ENCODE measurements around the gene C11orf68.

C11orf68 gene

DNA sequence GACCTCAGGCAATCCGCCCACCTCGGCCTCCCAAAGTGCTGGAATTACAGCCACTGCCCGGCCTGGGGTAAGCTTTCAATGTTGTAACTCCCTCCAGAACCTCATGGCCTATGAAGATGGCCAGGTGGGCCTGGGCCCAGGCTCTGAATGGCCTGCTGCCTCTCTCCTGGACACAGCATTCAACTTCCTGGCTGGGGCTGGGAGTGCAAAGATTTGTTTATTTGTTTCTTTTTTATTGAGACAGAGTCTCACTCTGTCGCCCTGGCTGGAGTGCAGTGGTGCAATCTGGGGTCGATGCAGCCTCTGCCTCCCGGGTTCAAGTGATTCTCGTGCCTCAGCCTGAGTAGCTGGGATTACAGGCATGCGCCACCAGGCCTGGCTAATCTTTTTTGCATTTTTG is 25.9 kb upstream of the C11orf68 start:
- no peak for DNase-seq (ENCODE audit: low spot score)

DNA sequence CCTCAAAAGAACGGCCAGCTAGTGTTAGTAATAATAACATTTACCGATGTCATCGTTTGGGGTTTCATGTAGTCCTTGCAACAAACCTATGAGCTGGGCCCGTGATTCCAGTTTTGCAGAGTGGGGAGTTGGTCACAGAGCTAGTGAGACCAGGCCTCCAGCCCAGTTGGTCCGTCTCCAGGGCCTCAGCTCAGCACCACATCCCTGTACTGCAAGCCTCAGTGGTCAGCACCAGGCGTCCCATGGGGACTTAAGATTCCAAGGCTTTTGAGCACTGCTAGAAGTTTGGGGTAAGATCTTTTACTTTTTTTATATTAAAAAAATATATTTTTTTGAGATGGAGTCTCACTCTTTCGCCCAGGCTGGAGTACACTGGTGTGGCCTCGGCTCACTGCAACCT is 25.3 kb upstream of the C11orf68 start:
- no peak for DNase-seq (ENCODE audit: low spot score)

- DNase-seq (ENCODE audit: low spot score), result no peak
Measured at GRCh38 chr11:65942531-65942930, 23.7 kb upstream of the C11orf68 start.

DNA sequence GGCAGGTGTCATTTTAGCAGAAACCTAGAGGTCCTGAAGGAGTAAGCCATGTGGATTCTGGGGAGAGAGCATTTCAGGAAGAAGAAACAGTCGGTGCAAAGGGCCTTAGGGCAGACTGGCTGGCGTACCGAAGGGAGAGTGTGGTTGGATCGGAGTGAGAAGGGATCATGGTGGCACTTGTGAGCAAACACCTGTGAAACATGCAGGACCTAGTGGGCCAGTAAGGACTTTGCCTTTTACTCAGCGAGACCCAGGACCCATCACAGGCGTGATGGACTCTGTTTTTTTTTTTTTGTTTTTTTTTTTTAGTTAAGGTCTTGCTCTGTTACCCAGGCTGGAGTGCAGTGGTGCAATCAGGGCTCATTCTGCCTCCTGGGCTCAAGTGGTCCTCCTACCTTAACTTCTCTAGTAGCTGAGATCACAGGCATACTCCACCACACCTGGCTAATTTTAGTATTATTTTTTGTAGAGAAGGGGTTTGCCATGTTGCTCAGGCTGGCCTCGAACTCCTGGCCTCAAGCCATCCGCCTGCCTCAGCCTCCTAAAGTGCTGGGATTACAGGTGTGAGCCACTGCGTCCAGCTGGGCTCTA is 23.0 kb upstream of the C11orf68 start:
- no peak for DNase-seq (ENCODE audit: low spot score)

DNA sequence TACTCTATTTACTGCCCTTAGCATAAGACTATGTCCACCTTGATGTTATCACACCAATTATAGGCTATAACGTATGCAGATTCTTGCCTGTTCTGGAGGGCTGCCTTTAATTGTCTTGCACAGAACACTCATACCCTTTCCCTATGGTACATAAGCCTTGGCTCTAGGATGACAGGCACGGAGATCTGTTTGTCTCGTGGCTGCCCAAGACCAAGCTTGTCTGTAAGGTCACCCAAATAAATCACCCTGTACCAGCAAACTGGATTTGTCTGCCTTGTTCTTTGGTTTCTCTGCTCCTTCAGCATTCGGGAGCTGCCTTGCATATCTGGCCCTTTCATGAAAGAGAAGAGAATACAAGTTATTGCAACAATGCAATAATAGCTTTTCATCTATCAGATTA is 18.9 kb upstream of the C11orf68 start:
- no peak for DNase-seq (ENCODE audit: low spot score)

- no peak for DNase-seq (ENCODE audit: low spot score)
Measured at GRCh38 chr11:65934014-65934413, 15.2 kb upstream of the C11orf68 start.

DNA sequence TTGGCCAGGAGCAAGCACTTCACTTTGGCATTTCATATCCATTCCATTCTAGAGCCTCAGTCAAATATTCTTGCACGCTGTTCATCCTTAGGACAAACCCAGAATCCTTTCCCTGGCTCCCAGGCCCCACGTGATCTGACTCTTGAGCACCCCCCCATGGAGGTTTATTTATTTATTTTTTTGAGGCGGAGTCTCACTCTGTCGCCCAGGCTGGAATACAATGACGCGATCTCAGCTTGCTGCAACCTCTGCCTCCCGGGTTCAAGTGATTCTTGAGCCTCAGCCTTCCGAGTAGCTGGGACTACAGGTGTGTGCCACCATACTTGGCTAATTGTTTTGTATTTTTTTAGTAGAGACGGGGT is 13.7 kb upstream of the C11orf68 start:
- no peak for DNase-seq (ENCODE audit: low spot score)

DNA sequence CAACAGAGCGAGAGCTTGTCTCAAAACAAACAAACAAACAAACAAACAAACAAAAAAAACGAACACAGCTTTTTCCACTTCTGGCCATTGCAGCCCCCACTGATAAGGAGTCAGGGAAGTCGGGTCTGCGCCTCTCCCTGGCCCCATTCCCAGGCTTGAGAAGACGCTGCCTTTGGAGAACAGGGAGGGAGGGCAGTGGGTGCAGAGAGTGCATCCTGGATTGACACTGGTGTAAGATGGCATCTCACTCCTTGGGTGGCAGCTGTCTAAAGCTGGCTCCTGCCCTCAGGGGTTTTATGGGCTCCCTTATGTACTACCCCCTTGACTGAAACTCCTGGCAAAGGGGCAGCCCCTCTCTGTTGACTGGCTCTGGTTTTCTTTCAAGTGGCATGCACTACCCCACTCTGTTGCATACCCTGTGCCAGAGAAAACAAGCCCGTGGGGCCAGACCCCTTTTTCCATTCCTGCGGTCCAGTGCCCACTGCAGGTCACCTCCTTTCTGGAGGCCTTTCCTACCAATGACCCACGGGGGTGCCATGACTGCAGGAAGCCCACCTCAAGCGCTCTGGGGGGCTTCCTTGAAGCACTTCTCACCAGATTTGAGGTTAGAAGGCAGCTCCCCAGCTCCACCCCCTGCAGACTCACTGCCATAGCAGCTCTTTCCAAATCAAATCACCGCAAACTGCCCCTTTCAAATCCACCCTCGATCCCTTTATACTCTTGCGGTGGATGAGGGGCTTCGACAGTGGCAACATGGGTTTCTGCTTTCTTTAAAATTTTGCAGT is 13.1 kb upstream of the C11orf68 start:
- no peak for DNase-seq (ENCODE audit: low spot score)

DNA sequence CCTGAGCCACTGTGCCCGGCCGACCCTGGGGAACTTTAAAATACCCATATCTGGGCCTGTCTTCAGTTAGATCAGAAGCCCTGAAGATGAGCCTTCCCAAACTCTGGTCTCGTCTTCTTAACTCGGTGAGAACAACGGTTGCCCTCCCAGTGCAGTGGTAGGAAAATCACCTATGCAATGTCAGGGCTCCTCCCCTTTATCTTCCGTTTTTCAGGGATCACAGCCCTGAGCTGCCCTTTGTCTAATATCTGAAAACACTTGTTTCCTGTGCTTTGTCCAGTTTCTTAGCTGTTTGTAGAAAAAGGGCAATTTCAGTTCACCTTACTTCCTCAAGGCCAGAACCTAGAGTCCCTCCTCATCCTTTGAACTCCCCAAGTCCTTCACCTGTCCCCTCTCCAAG is 9.8 kb upstream of the C11orf68 start:
- DNase-seq (ENCODE audit: low spot score), result no peak

DNA sequence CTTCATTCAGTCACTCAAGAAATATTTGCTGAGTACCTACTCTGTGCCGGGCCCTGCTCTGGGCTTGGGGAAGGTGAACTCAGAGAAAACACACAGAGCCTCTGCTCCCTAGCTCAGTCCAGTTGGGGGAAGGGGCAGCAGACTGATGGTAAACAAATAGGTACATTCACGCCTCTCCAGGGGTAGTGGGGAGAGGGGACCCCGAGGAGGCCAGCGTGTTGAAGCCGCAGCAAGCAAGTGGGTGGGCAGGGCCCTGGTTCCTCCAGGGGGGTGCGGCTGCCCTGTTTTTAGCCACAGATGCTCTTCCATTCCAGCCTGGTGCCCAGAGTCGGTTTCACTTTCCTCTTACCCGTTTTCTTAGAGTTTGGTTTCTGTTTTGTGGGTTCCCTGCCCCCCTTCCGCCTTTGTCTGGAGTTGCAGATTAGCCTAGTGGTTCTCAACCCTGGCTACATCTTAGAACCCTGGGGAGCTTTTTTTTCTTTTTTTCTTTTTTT is 9.1 kb upstream of the C11orf68 start:
- DNase-seq (ENCODE audit: low spot score), result no peak

- DNase-seq (ENCODE audit: low spot score), result no peak
Measured at GRCh38 chr11:65925397-65925796, 6.5 kb upstream of the C11orf68 start.

DNA sequence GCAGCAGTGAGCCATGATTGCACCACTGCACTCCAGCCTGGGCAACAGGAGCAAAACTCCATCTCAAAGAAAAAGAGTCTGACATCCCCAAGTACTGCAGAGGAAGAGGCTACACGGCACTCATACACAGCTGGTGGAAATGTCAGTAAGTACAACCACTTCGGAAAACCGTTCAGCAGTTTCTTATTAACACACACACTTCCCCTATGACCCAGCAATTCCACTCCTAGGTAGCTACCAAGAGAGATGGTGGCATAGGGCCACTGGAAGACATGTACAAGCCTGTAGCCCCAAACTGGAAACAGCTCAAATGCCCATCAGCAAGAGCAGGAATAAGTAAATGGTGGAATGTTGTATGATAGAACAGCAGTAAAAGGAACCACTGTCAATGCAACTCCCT is 3.7 kb upstream of the C11orf68 start:
- DNase-seq (ENCODE audit: low spot score), result no peak

DNA sequence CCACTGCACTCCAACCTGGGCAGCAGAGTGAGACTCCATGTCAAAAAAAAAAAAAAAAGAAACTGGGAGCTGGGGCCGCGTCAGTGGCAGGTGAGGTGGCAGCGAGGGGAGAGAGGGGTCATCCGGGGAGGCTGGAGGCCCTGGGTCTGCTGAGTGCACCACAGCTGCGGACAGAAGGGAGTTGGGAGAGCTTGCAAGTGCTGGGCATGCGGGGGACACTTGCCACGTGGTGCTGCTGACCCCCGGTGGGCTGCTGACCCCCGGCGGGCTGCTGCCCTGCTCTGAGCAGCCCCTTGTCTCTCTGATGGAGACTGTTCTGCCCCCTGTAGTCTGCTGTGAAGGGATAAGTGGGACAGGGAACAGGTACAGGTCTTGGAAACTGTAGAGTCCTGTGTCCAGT is 3.0 kb upstream of the C11orf68 start:
- DNase-seq (ENCODE audit: low spot score), result no peak

GRCh38 chr11:65921033-65921555 is 2.2 kb upstream of the C11orf68 start:
- DNase-seq (ENCODE audit: low spot score), result no peak

- DNase-seq (ENCODE audit: low spot score), result no peak
Measured at GRCh38 chr11:65920372-65920802, 1.5 kb upstream of the C11orf68 start.

DNA sequence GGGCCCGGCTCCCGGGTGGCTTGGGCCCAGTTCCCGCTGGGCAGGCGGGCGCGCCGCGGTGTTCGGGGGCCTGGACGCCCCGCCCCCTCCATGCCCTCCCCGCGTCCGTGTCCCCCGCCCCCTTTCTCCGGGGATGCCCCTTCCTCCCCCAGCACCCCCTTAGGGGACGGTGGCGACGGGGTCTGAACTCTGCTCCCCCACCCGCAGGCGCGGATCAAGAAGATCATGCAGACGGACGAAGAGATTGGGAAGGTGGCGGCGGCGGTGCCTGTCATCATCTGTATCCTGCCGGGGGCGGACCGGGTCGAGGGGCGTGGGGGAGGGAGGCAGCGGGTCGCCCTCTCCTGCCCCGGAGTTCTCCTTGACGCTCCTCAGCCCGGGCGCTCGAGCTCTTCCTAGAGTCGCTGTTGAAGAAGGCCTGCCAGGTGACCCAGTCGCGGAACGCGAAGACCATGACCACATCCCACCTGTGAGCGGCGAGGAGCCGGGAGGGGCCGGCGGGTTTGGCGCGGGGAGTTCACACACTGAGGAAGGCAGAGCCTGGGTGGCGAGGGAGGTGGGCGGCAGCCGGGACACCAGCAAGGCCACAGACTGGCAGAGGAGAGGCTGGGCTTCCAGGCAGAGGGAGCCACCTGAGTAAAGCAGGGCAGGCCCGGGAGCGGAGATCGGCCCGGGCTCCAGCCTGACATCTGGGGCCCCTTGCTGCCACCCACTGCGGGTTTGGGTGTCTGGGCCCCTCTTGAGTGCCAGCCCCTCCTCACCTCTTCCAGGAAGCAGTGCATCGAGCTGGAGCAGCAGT is 910 bp upstream of the C11orf68 start:
- no peak for DNase-seq (ENCODE audit: low spot score)

DNA sequence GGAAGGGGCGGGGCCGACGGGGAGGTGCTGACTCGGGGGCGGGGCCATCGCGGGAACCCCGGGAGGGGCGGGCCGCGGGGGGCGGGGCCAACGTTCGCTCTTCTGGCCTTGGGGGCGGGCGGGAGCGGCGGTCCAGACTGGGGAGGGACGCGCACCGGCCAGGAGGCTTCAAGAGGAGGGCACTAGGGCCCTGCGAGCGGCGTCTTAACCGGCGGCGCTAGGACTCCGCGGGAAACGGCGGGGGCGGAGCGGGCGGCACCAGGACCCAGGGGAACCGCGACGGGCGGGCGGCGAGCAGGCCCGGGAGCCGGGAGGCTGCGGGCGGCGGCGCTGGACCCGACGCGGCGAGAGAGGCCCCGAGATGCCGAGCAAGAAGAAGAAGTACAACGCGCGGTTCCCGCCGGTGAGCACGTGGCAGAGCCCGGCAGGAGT is 295 bp upstream of the C11orf68 start, which contains the start of gene DRAP1:
Gene DRAP1, plus strand, starts transcription at position 286 of the 432 bp plus-strand sequence. Its CDS starts 76 bp downstream, at position 362.
- peak; percentile 100 for DNase-seq (ENCODE audit: low spot score)

- no peak for DNase-seq (ENCODE audit: low spot score)
Measured at GRCh38 chr11:65917434-65918210, 1.2 kb downstream of the C11orf68 start.

GRCh38 chr11:65917077-65917433 is 1.8 kb downstream of the C11orf68 start:
- DNase-seq (ENCODE audit: low spot score), result no peak

GRCh38 chr11:65916391-65916790 is 2.5 kb downstream of the C11orf68 start:
- DNase-seq (ENCODE audit: low spot score), result no peak

DNA sequence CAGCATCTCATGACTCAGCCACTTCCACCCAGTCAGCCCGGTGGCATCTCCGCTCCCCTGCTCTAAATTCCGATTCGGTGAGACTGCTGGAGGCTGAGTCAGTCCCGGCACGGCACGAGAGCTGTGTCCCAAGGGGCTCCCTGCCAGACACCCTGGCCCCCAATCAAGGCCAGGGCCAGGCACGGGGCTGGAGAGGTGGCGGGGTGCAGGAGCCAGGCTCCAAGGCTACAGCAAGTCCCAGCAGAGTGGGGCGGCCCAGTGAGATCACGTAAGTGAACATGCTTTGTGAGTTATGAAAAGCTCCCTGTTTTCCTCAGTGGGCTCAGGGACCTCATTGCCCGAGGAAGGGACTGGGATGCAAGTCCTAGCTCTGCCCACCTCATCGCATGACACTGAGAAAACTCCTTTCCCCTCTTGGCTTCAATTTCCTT is 3.0 kb downstream of the C11orf68 start:
- no peak for DNase-seq (ENCODE audit: low spot score)

All from left forelimb (tissue), 1 donor.